H1 (cell line): ENCODE measurements around the gene DHRS9.

Experiments used
- EZH2 ChIP-seq: fragments of 200-600 bp; sonication (generic); IDR thresholded peaks from 2 replicates; pipeline ENCODE4 v1.7.1; 2012; ENCODE audit warnings: low read depth, mild to moderate bottlenecking, moderate library complexity, low read length, inconsistent platforms; ENCODE audit not compliant: severe bottlenecking
- TF ChIP-seq, protein P1 (sequence below), 3 experiments: IDR thresholded peaks; 1 replicate in 2 of 3; 2 replicates in 1 of 3; pipeline versions ENCODE4 v1.5.1 to v1.6.1; 2011; ENCODE audit warnings: low read length in 3 of 3, mild to moderate bottlenecking in 3 of 3, inconsistent platforms in 2 of 3, low read depth in 1 of 3, moderate library complexity in 1 of 3; ENCODE audit not compliant: insufficient read depth in 1 of 3; ENCODE audit errors: control extremely low read depth in 1 of 3

DNA sequence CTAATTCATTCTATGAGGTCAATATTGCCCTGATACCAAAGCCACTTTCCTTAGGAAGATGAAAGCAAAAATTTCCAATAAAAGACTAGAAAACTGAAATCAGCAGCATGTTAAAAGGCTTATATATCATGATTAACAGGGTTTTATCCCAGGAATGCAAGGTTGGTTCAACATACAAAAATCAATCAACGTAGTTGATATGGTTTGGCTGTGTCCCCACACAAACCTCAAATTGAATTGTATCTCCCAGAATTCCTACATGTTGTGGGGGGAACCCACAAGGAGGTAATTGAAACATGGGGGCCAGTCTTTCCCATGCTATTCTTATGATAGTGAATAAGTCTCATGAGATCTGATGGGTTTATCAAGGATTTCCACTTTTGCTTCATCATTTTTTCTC is 26.5 kb upstream of the DHRS9 start:
- TF ChIP-seq, protein P1, sequence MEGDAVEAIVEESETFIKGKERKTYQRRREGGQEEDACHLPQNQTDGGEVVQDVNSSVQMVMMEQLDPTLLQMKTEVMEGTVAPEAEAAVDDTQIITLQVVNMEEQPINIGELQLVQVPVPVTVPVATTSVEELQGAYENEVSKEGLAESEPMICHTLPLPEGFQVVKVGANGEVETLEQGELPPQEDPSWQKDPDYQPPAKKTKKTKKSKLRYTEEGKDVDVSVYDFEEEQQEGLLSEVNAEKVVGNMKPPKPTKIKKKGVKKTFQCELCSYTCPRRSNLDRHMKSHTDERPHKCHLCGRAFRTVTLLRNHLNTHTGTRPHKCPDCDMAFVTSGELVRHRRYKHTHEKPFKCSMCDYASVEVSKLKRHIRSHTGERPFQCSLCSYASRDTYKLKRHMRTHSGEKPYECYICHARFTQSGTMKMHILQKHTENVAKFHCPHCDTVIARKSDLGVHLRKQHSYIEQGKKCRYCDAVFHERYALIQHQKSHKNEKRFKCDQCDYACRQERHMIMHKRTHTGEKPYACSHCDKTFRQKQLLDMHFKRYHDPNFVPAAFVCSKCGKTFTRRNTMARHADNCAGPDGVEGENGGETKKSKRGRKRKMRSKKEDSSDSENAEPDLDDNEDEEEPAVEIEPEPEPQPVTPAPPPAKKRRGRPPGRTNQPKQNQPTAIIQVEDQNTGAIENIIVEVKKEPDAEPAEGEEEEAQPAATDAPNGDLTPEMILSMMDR (IDR thresholded peaks at IDR 0.05; ENCODE audit: control extremely low read depth in 1 of 3, insufficient read depth in 1 of 3, low read depth in 1 of 3, low read length in 3 of 3), result no peak
- no peak for TF ChIP-seq EZH2
